GM13976 (cell line): Measurements from ENCODE around the gene ITGA6.

ENCODE experiments used
- DNase-seq: peaks from one replicate; pipeline ENCODE4 v3.0.0; 2012; ENCODE audit warnings: low spot score
- in situ Hi-C: fragments of 300-500 bp; cut with MboI; formaldehyde crosslinking; loops from one replicate; pipeline ENCODE4 v1.12.0; 2022; ENCODE audit warnings: low sequenced_read_pairs, mixed read lengths, inconsistent platforms; ENCODE audit not compliant: unreplicated experiment
- TF ChIP-seq, protein P1 (sequence below): IDR thresholded peaks from 2 replicates; pipeline ENCODE4 v1.5.1; 2012; ENCODE audit warnings: borderline replicate concordance, mild to moderate bottlenecking; ENCODE audit not compliant: insufficient read depth; ENCODE audit errors: extremely low read depth, missing control alignments, control extremely low read depth

The ITGA6 gene

GRCh38 chr2:172480301-172481218 is 53.2 kb downstream of the ITGA6 start:
- in situ Hi-C loops: no loop called here
- no peak for DNase-seq
- TF ChIP-seq, protein P1, sequence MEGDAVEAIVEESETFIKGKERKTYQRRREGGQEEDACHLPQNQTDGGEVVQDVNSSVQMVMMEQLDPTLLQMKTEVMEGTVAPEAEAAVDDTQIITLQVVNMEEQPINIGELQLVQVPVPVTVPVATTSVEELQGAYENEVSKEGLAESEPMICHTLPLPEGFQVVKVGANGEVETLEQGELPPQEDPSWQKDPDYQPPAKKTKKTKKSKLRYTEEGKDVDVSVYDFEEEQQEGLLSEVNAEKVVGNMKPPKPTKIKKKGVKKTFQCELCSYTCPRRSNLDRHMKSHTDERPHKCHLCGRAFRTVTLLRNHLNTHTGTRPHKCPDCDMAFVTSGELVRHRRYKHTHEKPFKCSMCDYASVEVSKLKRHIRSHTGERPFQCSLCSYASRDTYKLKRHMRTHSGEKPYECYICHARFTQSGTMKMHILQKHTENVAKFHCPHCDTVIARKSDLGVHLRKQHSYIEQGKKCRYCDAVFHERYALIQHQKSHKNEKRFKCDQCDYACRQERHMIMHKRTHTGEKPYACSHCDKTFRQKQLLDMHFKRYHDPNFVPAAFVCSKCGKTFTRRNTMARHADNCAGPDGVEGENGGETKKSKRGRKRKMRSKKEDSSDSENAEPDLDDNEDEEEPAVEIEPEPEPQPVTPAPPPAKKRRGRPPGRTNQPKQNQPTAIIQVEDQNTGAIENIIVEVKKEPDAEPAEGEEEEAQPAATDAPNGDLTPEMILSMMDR: no peak

- in situ Hi-C loops: no loop called here
- TF ChIP-seq, protein P1: no peak
- DNase-seq: no peak
Measured at GRCh38 chr2:172481507-172482262, 54.3 kb downstream of the ITGA6 start.

- DNase-seq: no peak
- TF ChIP-seq, protein P1: no peak
- in situ Hi-C loops: no loop called here
Measured at GRCh38 chr2:172484253-172484652, 56.9 kb downstream of the ITGA6 start.

DNA sequence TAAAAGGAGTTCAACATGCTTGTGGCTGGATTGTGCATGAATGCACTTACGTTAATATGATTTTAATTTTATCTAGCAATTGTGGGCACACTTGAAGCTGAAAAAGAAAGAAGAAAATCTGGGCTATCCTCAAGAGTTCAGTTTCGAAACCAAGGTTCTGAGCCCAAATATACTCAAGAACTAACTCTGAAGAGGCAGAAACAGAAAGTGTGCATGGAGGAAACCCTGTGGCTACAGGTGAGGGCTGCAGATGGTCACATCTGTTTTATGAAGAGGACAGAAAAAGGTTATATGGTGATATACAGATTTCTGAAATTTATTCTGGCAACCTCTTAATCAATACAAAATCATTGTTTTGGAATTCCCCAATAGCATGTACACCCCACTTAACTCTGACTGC is 57.3 kb downstream of the ITGA6 start:
- in situ Hi-C loops: no loop called here
- no peak for DNase-seq
- TF ChIP-seq, protein P1: no peak

DNA sequence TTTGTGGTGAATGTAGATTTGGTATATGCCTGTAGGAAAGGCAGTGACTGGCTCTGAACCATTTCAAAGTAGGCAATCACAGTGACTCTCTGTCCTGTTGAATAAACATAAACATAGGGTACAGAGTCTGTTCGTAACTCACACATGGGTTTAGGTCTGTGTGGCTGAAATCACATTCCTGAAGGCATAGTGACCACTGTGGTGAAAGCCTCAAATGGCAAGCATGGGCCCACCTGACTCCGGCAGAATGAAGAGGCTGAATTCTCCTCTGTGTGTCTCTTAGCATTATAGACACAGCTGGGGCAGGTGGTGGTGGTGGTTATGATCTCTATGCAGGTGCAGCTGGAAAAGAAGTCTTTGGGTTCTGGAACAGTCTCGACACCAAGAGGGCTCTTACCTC is 61.2 kb downstream of the ITGA6 start:
- TF ChIP-seq, protein P1: no peak
- no peak for DNase-seq
- in situ Hi-C loops: no loop called here

GRCh38 chr2:172489681-172490080 is 62.3 kb downstream of the ITGA6 start:
- in situ Hi-C loops: no loop called here
- TF ChIP-seq, protein P1: no peak
- no peak for DNase-seq
